ENCODE measurements around the gene TGM3. TPM values are rescaled to one million over a fixed set of nuclear protein-coding genes. Genes with fewer than 3 reads are reported as not detected.

TGM3 gene
- total RNA-seq, 1 donor from 2014 or later = not detected

DNA sequence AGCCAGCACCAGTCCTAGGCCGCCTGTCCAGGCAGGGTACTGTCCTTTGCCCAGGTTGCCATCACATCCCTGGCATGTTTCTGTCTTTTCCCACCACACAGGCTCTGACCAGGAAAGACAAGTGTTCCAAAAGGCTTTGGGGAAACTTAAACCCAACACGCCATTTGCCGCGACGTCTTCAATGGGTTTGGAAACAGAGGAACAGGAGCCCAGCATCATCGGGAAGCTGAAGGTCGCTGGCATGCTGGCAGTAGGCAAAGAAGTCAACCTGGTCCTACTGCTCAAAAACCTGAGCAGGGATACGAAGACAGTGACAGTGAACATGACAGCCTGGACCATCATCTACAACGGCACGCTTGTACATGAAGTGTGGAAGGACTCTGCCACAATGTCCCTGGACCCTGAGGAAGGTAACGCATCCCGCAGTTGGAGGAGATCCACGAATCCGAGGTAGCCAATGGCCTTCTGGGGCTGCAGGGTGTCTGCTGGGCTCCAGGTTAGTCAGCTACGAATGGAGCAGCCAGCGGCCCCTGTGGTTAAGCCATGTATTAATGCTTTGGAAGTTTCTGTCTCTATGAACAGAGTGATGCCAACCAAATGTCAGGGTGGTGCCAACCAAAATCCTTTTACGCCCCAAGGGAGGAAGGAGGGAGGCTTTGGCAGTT, 36.2 kb downstream of the TGM3 start:
- Mint-ChIP-seq H3K27me3 (ENCODE audit: unreplicated experiment) (peaks cover 7% of the 10 kb centered on the region), H3K4me1 (ENCODE audit: unreplicated experiment) (no peaks in the 10 kb centered on the region), H3K4me3 (ENCODE audit: unreplicated experiment) (no peak overlapping the region), H3K36me3 (ENCODE audit: low read depth, unreplicated experiment) (no peaks in the 10 kb centered on the region), H3K27ac (ENCODE audit: unreplicated experiment) (no peak overlapping the region), H3K9me3 (ENCODE audit: unreplicated experiment) (no peaks in the 10 kb centered on the region)
- TF ChIP-seq, protein P1, sequence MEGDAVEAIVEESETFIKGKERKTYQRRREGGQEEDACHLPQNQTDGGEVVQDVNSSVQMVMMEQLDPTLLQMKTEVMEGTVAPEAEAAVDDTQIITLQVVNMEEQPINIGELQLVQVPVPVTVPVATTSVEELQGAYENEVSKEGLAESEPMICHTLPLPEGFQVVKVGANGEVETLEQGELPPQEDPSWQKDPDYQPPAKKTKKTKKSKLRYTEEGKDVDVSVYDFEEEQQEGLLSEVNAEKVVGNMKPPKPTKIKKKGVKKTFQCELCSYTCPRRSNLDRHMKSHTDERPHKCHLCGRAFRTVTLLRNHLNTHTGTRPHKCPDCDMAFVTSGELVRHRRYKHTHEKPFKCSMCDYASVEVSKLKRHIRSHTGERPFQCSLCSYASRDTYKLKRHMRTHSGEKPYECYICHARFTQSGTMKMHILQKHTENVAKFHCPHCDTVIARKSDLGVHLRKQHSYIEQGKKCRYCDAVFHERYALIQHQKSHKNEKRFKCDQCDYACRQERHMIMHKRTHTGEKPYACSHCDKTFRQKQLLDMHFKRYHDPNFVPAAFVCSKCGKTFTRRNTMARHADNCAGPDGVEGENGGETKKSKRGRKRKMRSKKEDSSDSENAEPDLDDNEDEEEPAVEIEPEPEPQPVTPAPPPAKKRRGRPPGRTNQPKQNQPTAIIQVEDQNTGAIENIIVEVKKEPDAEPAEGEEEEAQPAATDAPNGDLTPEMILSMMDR (IDR thresholded peaks at IDR 0.05; ENCODE audit: unreplicated experiment) = no peak
- no peak for DNase-seq (ENCODE audit: low spot score)

DNA sequence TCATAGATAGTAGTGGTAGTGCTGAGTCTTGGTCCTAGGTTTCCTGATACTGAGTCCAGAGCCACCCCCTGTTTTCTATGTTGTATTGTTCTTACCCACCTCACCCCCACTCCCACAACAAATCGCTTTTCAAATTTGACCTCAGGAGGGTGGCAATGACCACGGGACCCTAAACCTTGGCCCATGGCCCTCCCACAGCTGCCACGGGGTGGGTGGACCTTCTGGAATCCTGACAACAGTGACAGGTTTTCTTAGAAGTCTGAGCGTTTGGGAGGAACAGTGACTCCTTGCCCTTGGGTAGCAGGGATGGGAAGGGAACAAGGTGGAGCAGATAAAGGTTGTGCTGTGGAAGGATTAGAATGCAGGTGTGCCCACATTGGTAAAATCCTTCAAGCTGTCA, 36.9 kb downstream of the TGM3 start:
- TF ChIP-seq, protein P1 (IDR thresholded peaks at IDR 0.05; ENCODE audit: unreplicated experiment) = no peak
- peaks cover 8% of the 10 kb centered on the region for H3K27me3 Mint-ChIP-seq (ENCODE audit: unreplicated experiment)
- H3K9me3 Mint-ChIP-seq (ENCODE audit: unreplicated experiment) = no peaks in the 10 kb centered on the region
- H3K27ac Mint-ChIP-seq (ENCODE audit: unreplicated experiment) = no peak overlapping the region
- H3K4me1 Mint-ChIP-seq (ENCODE audit: unreplicated experiment) = no peaks in the 10 kb centered on the region
- no peak overlapping the region for H3K4me3 Mint-ChIP-seq (ENCODE audit: unreplicated experiment)
- DNase-seq (ENCODE audit: low spot score) = no peak
- no peaks in the 10 kb centered on the region for H3K36me3 Mint-ChIP-seq (ENCODE audit: low read depth, unreplicated experiment)

DNA sequence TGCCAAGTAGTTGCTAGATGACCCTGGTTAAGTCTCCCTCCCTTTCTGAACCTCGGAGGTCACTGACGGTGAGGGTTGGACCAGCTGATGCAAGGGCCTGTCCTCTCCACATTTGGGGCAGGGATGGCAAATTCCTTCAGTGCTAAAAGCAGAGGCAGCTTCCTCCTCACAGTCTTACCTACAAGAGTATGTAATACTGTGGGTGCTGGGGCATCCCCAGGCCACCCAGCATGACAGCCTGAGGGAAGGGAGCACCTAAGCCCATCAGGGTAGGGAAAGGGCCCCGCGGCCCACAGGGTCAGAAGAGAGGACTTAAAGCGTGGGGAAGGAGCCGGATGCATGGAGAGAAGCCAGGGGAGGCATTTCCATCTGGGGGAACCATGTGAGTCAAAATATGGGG, 38.0 kb downstream of the TGM3 start:
- Mint-ChIP-seq H3K9me3 (ENCODE audit: unreplicated experiment) (no peaks in the 10 kb centered on the region), H3K27ac (ENCODE audit: unreplicated experiment) (no peak overlapping the region), H3K4me3 (ENCODE audit: unreplicated experiment) (no peak overlapping the region), H3K4me1 (ENCODE audit: unreplicated experiment) (no peaks in the 10 kb centered on the region), H3K36me3 (ENCODE audit: low read depth, unreplicated experiment) (no peaks in the 10 kb centered on the region), H3K27me3 (ENCODE audit: unreplicated experiment) (peaks cover 8% of the 10 kb centered on the region)
- DNase-seq (ENCODE audit: low spot score) = no peak
- TF ChIP-seq, protein P1 (IDR thresholded peaks at IDR 0.05; ENCODE audit: unreplicated experiment) = no peak

DNA sequence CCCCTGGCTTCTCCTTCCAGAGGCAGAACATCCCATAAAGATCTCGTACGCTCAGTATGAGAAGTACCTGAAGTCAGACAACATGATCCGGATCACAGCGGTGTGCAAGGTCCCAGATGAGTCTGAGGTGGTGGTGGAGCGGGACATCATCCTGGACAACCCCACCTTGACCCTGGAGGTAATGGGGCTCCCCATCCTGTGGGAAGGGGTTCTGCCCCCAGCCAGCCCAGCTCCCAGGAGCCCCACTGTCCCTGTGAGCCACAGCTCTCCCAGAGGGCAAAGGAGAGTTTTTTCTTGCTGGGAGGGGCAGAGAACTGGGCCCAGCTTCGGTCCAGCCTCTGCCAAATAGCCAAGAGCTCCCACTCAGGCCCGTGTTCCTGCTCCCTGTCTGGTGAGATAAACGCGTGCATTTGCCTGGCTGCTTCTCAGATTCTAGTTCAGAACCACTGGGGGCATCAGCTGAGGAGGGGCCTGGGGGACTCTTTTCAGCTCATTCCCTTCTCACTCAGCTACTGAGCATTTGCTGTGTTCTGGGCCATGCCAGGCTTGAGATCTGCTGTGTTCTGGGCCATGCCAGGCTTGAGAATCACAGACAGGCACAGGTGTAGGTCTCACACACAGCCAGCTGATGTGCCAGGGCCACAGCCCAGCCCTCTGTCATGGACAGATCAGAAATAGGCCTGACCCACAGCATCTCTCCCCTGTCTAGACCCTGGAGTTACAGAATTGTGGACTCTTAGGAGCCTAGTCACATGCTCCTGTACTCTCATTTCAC, 39.5 kb downstream of the TGM3 start:
- TF ChIP-seq, protein P1 (IDR thresholded peaks at IDR 0.05; ENCODE audit: unreplicated experiment) = no peak
- H3K9me3 Mint-ChIP-seq (ENCODE audit: unreplicated experiment) = no peaks in the 10 kb centered on the region
- DNase-seq (ENCODE audit: low spot score) = no peak
- H3K4me1 Mint-ChIP-seq (ENCODE audit: unreplicated experiment) = no peaks in the 10 kb centered on the region
- H3K4me3 Mint-ChIP-seq (ENCODE audit: unreplicated experiment) = no peak overlapping the region
- peaks cover 8% of the 10 kb centered on the region for H3K27me3 Mint-ChIP-seq (ENCODE audit: unreplicated experiment)
- no peak overlapping the region for H3K27ac Mint-ChIP-seq (ENCODE audit: unreplicated experiment)
- H3K36me3 Mint-ChIP-seq (ENCODE audit: low read depth, unreplicated experiment) = no peaks in the 10 kb centered on the region

DNA sequence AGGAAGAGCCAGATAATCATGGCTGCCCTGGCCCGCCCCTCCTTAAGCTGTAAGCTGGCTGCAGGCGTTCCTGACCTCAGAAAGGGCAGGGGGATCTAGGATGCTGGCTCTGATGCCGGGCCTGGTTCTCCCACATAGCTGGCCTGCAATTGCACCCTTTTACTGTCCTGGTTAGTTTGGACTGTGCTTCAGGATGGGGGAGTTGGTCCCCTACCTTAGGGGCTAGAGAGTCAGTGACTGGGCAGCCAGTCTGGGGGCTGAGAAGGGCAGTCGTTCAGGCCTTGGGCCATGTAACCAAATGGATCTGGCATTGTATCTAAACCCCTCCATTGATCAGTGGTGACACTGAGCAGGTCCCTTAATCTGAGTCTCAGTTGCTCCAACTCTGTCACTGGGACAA, 40.7 kb downstream of the TGM3 start:
- peaks cover 9% of the 10 kb centered on the region for H3K27me3 Mint-ChIP-seq (ENCODE audit: unreplicated experiment)
- no peak for DNase-seq (ENCODE audit: low spot score)

More for the DNA sequence above, 40.7 kb downstream of the TGM3 start:
- no peaks in the 10 kb centered on the region for H3K36me3 Mint-ChIP-seq (ENCODE audit: low read depth, unreplicated experiment)
- TF ChIP-seq, protein P1 (IDR thresholded peaks at IDR 0.05; ENCODE audit: unreplicated experiment) = no peak
- H3K4me1 Mint-ChIP-seq (ENCODE audit: unreplicated experiment) = no peaks in the 10 kb centered on the region
- H3K27ac Mint-ChIP-seq (ENCODE audit: unreplicated experiment) = no peak overlapping the region
- no peaks in the 10 kb centered on the region for H3K9me3 Mint-ChIP-seq (ENCODE audit: unreplicated experiment)
- no peak overlapping the region for H3K4me3 Mint-ChIP-seq (ENCODE audit: unreplicated experiment)
